IPS-18c (cell line): ENCODE measurements around the gene VSTM4.

Experiments used
- H3K4me3 ChIP-seq: 2 replicates; pipeline ENCODE4 v1.7.0; 2013; ENCODE audit warnings: low read depth, mild to moderate bottlenecking, low read length, moderate library complexity; ENCODE audit not compliant: insufficient read depth
- H3K9me3 ChIP-seq: one replicate; pipeline ENCODE4 v1.6.1; 2013; ENCODE audit warnings: mild to moderate bottlenecking, low read length, moderate library complexity; ENCODE audit not compliant: control insufficient read depth, insufficient read depth

Gene VSTM4

GRCh38 chr10:49011756-49012155 is 103.6 kb downstream of the VSTM4 start:
- Histone ChIP-seq H3K9me3 (no peaks in the 10 kb centered on the region), H3K4me3 (no peak overlapping the region)

DNA sequence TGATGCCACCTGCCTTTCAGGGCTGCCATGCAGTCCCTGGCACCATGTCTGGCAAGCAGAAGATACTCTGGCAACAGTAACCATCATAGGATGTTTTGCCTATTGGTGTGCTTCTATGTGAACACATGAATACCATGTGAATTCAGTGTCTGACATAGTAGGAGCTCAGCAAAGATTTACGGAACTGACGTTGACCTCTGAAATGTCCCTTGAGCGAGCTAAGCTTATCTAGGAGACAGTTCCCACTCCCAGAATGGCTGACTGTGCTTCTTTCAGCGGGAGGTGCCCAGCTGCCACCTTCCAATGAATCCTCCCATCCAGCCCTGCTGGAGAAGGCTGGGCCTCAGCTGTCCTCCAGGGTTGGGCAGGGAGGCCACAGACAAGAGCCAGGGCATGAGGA is 104.5 kb downstream of the VSTM4 start:
- Histone ChIP-seq H3K9me3 (no peaks in the 10 kb centered on the region), H3K4me3 (no peak overlapping the region)

GRCh38 chr10:49010295-49010694 is 105.0 kb downstream of the VSTM4 start:
- Histone ChIP-seq H3K9me3 (no peaks in the 10 kb centered on the region), H3K4me3 (no peak overlapping the region)

DNA sequence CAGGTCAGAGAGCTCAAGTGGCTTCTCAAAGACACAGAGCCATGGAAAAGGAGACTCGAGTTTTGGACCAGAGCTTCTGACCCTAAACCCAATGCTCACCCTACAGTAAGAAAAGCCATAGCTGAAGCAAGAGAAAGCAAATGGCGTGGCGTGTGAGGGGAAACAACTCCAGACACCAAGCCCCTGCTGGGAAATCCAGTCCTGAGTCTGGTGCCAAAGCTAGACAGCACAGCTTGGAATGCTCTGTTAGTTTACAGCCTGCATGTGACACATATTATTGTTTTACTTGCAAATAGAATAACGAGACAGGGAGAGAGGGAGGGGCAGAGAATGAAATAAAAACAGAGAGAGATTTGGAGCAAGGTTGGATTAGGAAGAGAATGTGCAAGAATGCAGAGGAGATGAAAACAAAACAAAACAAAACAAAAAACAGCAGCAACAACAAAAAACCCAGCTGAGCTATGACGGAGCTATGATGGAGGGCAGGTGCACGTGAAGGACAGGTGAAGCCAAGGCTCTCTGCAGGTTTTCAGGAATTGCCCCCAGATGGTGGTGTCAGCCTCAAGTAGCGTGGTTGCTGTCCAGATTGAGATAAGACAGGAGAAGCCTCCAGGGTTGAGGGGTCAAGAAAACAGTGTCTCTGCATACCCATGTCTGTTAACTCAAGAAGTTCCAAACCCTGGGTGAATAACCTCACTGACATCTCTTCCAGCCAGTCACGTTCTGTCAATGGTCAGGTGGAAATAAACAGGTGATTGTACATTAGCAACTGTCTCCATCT is 105.9 kb downstream of the VSTM4 start:
- no peaks in the 10 kb centered on the region for H3K9me3 ChIP-seq
- no peak overlapping the region for H3K4me3 ChIP-seq

DNA sequence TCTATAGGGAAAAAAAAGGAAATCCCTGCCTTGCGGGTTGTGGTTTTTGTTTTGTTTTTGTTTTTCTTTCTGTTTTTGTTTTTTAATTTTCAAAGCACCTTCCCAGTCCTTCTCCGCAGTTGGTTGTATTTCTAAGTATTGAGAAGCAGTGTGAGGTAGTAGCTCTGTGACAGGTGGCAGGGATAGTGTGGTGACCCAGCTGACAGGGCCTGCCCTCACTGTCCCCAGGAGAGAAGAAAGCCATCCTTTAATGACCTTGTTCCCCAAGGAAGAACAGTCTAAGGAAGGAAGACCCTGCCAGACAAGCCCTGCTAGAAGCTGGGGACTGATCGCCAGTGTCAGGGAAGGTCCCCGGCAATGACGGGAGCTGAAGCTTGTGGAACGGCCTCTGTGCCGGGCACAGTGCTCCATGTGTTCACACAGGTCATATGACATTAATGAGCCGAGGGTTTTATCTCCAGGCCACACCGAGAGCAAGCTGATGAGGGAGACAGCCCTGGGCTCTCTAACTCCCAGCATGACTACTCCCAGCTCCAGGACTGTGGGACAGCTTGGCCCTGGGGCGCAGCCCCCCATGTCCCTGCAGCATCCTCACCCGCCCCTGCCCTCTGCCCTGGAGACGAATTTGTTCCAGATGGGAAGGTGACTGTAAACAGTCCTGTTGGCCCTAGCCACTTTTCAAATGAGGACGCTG is 106.7 kb downstream of the VSTM4 start:
- Histone ChIP-seq H3K9me3 (no peaks in the 10 kb centered on the region), H3K4me3 (no peak overlapping the region)

DNA sequence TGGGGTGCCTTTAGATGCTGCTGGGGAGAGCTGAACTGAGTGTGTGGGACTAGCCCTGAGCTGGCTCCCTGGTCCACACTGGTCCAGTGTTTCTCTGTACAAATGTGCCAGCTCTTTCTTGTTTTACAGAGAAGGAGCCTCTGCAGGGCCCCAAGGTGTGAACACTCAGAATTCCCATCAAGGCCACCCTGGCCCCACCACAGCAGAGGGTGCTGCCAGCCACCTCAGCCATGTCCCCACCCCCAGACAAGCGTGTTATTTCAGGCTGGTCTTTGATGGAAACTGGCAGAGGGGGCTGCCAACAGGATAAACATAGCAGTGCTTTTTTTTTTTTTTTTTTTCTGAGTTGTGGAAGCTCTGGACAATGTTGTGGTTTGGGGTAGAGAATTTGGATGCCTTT is 107.2 kb downstream of the VSTM4 start:
- H3K9me3 ChIP-seq: no peaks in the 10 kb centered on the region
- H3K4me3 ChIP-seq: no peak overlapping the region

DNA sequence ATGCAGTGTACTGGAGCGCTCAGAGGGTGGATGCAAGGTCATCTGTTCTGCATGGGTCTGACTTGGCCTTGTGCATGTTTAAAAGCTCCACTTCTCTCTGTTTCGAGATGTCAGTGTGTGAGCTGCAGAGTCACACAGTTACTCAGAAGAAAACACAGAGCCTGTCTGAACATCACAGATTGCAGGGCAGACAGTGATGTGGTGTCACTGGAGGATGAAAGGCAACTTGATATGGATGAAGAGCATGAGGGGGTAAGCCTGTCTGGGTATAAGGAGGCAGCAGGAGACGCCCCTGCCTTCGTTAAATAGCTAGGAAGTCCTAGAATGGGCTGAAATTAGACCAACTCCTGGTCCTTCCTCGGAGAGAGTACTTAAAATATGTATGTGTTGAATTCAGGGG is 108.2 kb downstream of the VSTM4 start:
- Histone ChIP-seq H3K9me3 (no peaks in the 10 kb centered on the region), H3K4me3 (no peak overlapping the region)

- Histone ChIP-seq H3K4me3 (no peak overlapping the region), H3K9me3 (no peaks in the 10 kb centered on the region)
Measured at GRCh38 chr10:49005270-49005669, 110.1 kb downstream of the VSTM4 start.

DNA sequence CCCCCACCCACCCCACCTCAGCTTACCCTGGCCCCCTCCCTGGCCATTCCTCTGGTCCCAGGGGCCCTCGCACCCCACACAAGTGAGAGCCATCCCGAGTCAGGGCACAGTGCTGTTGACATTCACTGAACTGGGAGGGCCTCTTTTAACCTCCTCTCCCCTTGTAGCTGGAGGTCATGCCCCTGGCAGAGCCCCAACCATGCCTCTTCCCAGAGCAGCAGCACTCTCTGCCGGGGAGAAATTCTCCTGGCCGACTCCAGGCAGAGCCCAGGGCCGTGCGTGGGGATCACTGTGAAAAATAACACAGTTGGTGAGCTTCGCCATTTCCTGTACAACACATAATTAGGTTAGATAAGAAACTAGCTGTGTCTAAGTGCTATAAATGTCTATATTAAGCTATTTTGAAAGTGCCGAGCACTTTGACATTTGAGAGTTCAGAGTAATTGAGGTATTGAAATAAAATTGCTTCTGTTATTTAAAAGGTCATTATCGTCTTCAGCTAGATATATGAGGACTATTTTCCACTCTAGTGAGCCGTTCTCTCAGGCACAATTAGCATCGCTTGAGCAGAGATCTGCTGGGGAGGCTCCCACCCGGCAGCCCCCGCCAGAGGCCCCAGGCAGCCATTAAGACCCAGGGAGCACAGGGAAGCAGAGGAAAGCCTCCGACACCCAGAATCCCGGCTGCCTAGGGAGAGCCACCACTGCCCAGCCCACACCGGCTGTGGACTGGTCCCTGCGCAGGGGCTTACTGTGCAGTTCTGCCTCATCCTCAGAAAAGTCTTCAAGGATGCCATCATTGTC is 113.3 kb downstream of the VSTM4 start:
- H3K9me3 ChIP-seq: peaks cover 2% of the 10 kb centered on the region
- H3K4me3 ChIP-seq: no peak overlapping the region

- H3K4me3 ChIP-seq: no peak overlapping the region
Measured at GRCh38 chr10:49001402-49001801, 113.9 kb downstream of the VSTM4 start.

DNA sequence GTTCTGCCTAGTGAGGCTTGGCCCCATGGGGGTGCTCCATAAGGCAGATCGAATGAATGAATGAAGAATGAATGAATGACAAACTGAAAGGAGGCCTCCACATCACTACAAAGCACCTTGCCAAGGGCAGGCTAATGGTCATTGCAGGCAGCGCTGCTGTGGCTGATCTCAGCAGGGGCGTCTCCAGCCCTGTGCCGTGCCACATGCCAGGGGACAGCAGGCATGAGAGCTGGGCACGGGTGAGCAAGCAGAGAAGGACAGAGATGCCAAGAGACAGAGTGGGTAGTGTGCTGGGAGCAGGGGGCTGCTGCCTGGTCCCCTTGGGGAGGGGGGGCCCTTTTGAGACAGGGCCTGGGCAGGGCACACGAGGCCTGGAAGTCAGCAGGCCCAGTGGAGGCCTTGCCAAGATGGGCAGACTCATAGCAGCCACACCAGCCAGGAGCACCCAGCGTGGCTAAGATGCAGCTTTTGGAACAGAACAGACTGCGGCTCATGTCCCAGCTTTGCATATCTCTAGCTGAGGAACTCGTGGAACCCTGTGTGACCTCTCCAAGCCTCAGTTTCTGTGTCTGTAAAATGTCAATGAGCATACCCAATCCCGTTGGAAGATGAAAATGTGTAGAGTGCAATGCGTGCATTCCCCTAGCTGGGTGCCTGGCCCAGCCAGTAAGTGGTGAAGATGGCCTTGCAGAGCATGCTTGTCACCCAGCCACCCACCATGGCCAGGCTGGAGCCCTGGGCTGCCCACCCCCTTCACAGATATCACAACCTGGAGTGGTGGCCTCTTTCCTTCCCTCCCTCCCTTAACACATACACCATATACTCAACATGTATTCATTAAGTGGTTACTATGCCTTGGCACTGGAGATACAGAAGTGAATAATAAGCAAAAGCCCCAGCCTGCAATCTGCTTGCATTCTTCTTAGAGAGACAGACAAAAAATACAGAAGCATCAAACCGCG is 114.6 kb downstream of the VSTM4 start:
- Histone ChIP-seq H3K4me3 (no peak overlapping the region), H3K9me3 (peaks cover 2% of the 10 kb centered on the region)

More at GRCh38 chr10:49001402-49001801, 113.9 kb downstream of the VSTM4 start:
- H3K9me3 ChIP-seq: peaks cover 2% of the 10 kb centered on the region

DNA sequence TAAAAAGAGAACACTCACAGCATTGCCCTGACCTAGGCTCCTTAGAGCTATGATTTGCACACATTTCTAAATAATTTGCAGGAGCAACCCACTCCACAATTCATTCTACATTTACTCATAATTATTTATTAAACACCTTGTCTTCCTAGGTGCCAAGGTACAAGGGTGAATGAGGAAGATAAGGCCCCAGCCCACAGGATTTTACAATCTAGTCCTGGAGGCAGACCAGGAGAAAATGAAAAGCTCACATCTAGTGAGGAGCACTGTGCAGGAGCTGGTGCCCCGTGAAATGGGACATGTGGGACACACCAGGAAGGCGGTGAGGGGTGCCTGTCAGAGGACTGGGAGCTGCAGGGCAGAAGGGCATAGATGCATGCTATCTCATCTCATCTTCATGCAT is 116.0 kb downstream of the VSTM4 start:
- H3K4me3 ChIP-seq: no peak overlapping the region
- H3K9me3 ChIP-seq: peaks cover 2% of the 10 kb centered on the region

- peaks cover 2% of the 10 kb centered on the region for H3K9me3 ChIP-seq
- H3K4me3 ChIP-seq: no peak overlapping the region
Measured at GRCh38 chr10:48996329-48996728, 119.0 kb downstream of the VSTM4 start.

DNA sequence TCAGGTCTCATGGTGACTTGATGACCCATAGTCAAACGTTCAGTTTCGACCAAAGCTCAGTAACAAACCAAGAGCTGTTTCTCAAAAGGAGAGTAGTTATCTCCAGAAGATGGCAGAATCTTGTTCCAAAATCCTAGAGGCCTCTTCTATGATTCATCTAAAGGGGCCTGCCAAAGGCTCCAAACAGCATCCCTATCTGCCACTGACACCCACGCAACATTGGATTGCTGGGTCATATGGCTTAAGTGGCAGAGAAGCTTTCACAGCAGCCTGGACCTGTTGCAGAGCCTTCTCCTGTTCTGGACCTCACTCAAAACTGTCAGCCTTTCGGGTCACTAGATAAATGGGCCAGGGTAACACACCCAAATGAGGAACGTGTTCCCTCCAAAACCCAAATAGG is 121.7 kb downstream of the VSTM4 start:
- H3K9me3 ChIP-seq: peaks cover 2% of the 10 kb centered on the region
- H3K4me3 ChIP-seq: no peak overlapping the region

- peaks cover 2% of the 10 kb centered on the region for H3K9me3 ChIP-seq
- no peak overlapping the region for H3K4me3 ChIP-seq
Measured at GRCh38 chr10:48990226-48990625, 125.1 kb downstream of the VSTM4 start.

- peaks cover 2% of the 10 kb centered on the region for H3K9me3 ChIP-seq
- no peak overlapping the region for H3K4me3 ChIP-seq
Measured at GRCh38 chr10:48985621-48986158, 129.6 kb downstream of the VSTM4 start.
